ENCODE measurements around the gene ARMC3. TPM values are rescaled to one million over a fixed set of nuclear protein-coding genes. Genes with fewer than 3 reads are reported as not detected.
"Not testable (repeated sequence)": the region's sequence is repeated elsewhere in the genome, so short reads cannot be mapped to it uniquely, and the experiment has no call there.

The ARMC3 gene
- total RNA-seq, 3 donors from 2014 or later, result 0.33 to 0.88 TPM; not detected in 1

GRCh38 chr10:22925088-22925487 lies 2.8 kb upstream of the ARMC3 start:
- H3K9me3 ChIP-seq, result no peaks in the 10 kb centered on the region
- TF ChIP-seq POLR2A (IDR thresholded peaks at IDR 0.05) (no peak), CTCF (IDR thresholded peaks at IDR 0.05) (no peak), POLR2AphosphoS5 (IDR thresholded peaks at IDR 0.05) (no peak)
- intact Hi-C loops (cut with DNase I; ENCODE audit: low total_unique reads), result no loop called here
- DNase-seq (ENCODE audit: low spot score in 2 of 2), result no peak
- H3K4me1 ChIP-seq, result no peaks in the 10 kb centered on the region
- H3K36me3 ChIP-seq, result no peaks in the 10 kb centered on the region
- H3K4me3 ChIP-seq, result no peak overlapping the region
- no peak overlapping the region for H3K27ac ChIP-seq
- H3K27me3 ChIP-seq, result peaks cover 0 to 14% of the 10 kb centered on the region in 2 donors

- no peak for DNase-seq (ENCODE audit: low spot score in 2 of 2)
- Histone ChIP-seq H3K9me3 (no peaks in the 10 kb centered on the region), H3K4me1 (no peaks in the 10 kb centered on the region), H3K36me3 (no peaks in the 10 kb centered on the region), H3K27ac (no peak overlapping the region), H3K4me3 (no peak overlapping the region), H3K27me3 (peaks cover 0 to 14% of the 10 kb centered on the region in 2 donors)
- intact Hi-C loops (cut with DNase I; ENCODE audit: low total_unique reads), result no loop called here
- TF ChIP-seq POLR2AphosphoS5 (IDR thresholded peaks at IDR 0.05), result no peak
- TF ChIP-seq CTCF (IDR thresholded peaks at IDR 0.05), result no peak
- no peak for TF ChIP-seq POLR2A (IDR thresholded peaks at IDR 0.05)
Observed at GRCh38 chr10:22927166-22927565, 687 bp upstream of the ARMC3 start.

- H3K4me3 ChIP-seq; intact Hi-C loops (cut with DNase I; ENCODE audit: low total_unique reads); H3K36me3 ChIP-seq; DNase-seq (ENCODE audit: low spot score in 2 of 2); H3K4me1 ChIP-seq; H3K9me3 ChIP-seq; H3K27ac ChIP-seq: not testable (repeated sequence)
- peaks cover 0 to 14% of the 10 kb centered on the region in 2 donors for H3K27me3 ChIP-seq
Observed at GRCh38 chr10:22929053-22929452, 1.2 kb downstream of the ARMC3 start.

- Histone ChIP-seq H3K9me3 (no peaks in the 10 kb centered on the region), H3K36me3 (no peaks in the 10 kb centered on the region), H3K27ac (no peak overlapping the region), H3K4me1 (no peaks in the 10 kb centered on the region), H3K4me3 (no peak overlapping the region), H3K27me3 (peaks cover 0 to 9% of the 10 kb centered on the region in 2 donors)
- intact Hi-C loops (cut with DNase I; ENCODE audit: low total_unique reads), result no loop called here
- no peak for TF ChIP-seq POLR2A (IDR thresholded peaks at IDR 0.05)
- no peak for TF ChIP-seq POLR2AphosphoS5 (IDR thresholded peaks at IDR 0.05)
- no peak for TF ChIP-seq CTCF (IDR thresholded peaks at IDR 0.05)
- DNase-seq (ENCODE audit: low spot score in 2 of 2), result no peak
Observed at GRCh38 chr10:22931948-22932347, 4.1 kb downstream of the ARMC3 start.

- no peaks in the 10 kb centered on the region for H3K4me1 ChIP-seq
- no peak for TF ChIP-seq CTCF (IDR thresholded peaks at IDR 0.05)
- TF ChIP-seq POLR2A (IDR thresholded peaks at IDR 0.05), result no peak
- TF ChIP-seq POLR2AphosphoS5 (IDR thresholded peaks at IDR 0.05), result no peak
- DNase-seq (ENCODE audit: low spot score in 2 of 2), result no peak
- no peaks in the 10 kb centered on the region for H3K36me3 ChIP-seq
- peaks cover 0 to 1% of the 10 kb centered on the region in 2 donors for H3K27me3 ChIP-seq
- H3K4me3 ChIP-seq, result no peak overlapping the region
- intact Hi-C loops (cut with DNase I; ENCODE audit: low total_unique reads), result no loop called here
- no peak overlapping the region for H3K27ac ChIP-seq
- no peaks in the 10 kb centered on the region for H3K9me3 ChIP-seq
Observed at GRCh38 chr10:22932626-22933370, 4.9 kb downstream of the ARMC3 start.

All from breast epithelium (tissue), 4 donors.